Left ventricle myocardium inferior (tissue), 1 donor: ENCODE measurements around the gene CRTC1. TPM values are rescaled to one million over a fixed set of nuclear protein-coding genes. Genes with fewer than 3 reads are reported as not detected.

Experiments used
- DNase-seq: peaks from one replicate; pipeline ENCODE4 v3.0.0-alpha.2; 2020
- H3K27ac ChIP-seq: fragments of 200-600 bp; replicated peaks from 2 replicates; pipeline ENCODE4 v1.8.0; 2021
- H3K27me3 ChIP-seq: fragments of 200-600 bp; 2 replicates; pipeline ENCODE4 v1.8.0; 2021; ENCODE audit warnings: low read depth
- H3K36me3 ChIP-seq: fragments of 200-600 bp; 2 replicates; pipeline ENCODE4 v1.8.0; 2021
- H3K4me1 ChIP-seq: fragments of 200-600 bp; 2 replicates; pipeline ENCODE4 v1.8.0; 2021
- H3K4me3 ChIP-seq: fragments of 200-600 bp; 2 replicates; pipeline ENCODE4 v1.8.0; 2021; ENCODE audit warnings: mild to moderate bottlenecking, moderate library complexity
- H3K9me3 ChIP-seq: fragments of 200-600 bp; replicated peaks from 2 replicates; pipeline ENCODE4 v1.8.0; 2021
- CTCF ChIP-seq: fragments of 200-600 bp; IDR thresholded peaks from 2 replicates; pipeline ENCODE4 v1.8.0; 2021; ENCODE audit warnings: antibody characterized with exemption, mild to moderate bottlenecking, borderline replicate concordance
- intact Hi-C: fragments of 100-400 bp; cut with micrococcal nuclease; formaldehyde crosslinking; loops from one replicate; pipeline ENCODE4 v1.11.0; 2022
- total RNA-seq: library from RNA; stranded (reverse); fragmentation: NEBNext Ultra II Directional; extraction: Animal tissue kit (Norgen Biotek cat#: 25700); gene quantifications from one replicate; pipeline ENCODE4 v1.2.1, GENCODE V29; 2021
- donor health status: DM: no; HTN: yes; CAD: no; lungs with severe emphysema.

The CRTC1 gene
- total RNA-seq, 1 donor from 2014 or later = 9.7 TPM

GRCh38 chr19:18685597-18686190 is 2.2 kb downstream of the CRTC1 start:
- Histone ChIP-seq H3K27ac (no peak overlapping the region), H3K4me3 (no peak overlapping the region), H3K4me1 (peaks cover 18% of the 10 kb centered on the region), H3K36me3 (no peaks in the 10 kb centered on the region), H3K27me3 (no peaks in the 10 kb centered on the region), H3K9me3 (no peaks in the 10 kb centered on the region)
- no peak for TF ChIP-seq CTCF
- intact Hi-C loops = no loop called here
- DNase-seq = no peak

GRCh38 chr19:18687740-18688465 is 4.4 kb downstream of the CRTC1 start:
- TF ChIP-seq CTCF = no peak

GRCh38 chr19:18696023-18696422 is 12.5 kb downstream of the CRTC1 start:
- no peaks in the 10 kb centered on the region for H3K9me3 ChIP-seq
- TF ChIP-seq CTCF = no peak
- no peak overlapping the region for H3K27ac ChIP-seq
- intact Hi-C loops = no loop called here
- H3K4me1 ChIP-seq = peaks cover 17% of the 10 kb centered on the region
- H3K27me3 ChIP-seq = no peaks in the 10 kb centered on the region
- no peak overlapping the region for H3K4me3 ChIP-seq
- no peak for DNase-seq
- H3K36me3 ChIP-seq = no peaks in the 10 kb centered on the region

More at GRCh38 chr19:18687740-18688465, 4.4 kb downstream of the CRTC1 start:
- no peak overlapping the region for H3K4me3 ChIP-seq
- H3K27me3 ChIP-seq = no peaks in the 10 kb centered on the region
- DNase-seq = no peak
- H3K36me3 ChIP-seq = no peaks in the 10 kb centered on the region
- H3K9me3 ChIP-seq = no peaks in the 10 kb centered on the region
- intact Hi-C loops = no loop called here
- no peak overlapping the region for H3K27ac ChIP-seq
- H3K4me1 ChIP-seq = peaks cover 15% of the 10 kb centered on the region

GRCh38 chr19:18697680-18698079 is 14.2 kb downstream of the CRTC1 start:
- no peaks in the 10 kb centered on the region for H3K9me3 ChIP-seq
- H3K4me1 ChIP-seq = peaks cover 23% of the 10 kb centered on the region
- no peak overlapping the region for H3K4me3 ChIP-seq
- no peak for TF ChIP-seq CTCF
- H3K27me3 ChIP-seq = no peaks in the 10 kb centered on the region
- no peaks in the 10 kb centered on the region for H3K36me3 ChIP-seq
- peak; percentile 27 for DNase-seq
- H3K27ac ChIP-seq = no peak overlapping the region
- intact Hi-C loops = no loop called here

- Histone ChIP-seq H3K27me3 (no peaks in the 10 kb centered on the region), H3K4me1 (peaks cover 23% of the 10 kb centered on the region), H3K4me3 (no peak overlapping the region), H3K36me3 (no peaks in the 10 kb centered on the region), H3K27ac (no peak overlapping the region), H3K9me3 (no peaks in the 10 kb centered on the region)
- no peak for TF ChIP-seq CTCF
- intact Hi-C loops = no loop called here
- no peak for DNase-seq
Observed at GRCh38 chr19:18698321-18699167, 15.1 kb downstream of the CRTC1 start.
